ENCODE data around the gene NFIX. TPM values are rescaled to one million over a fixed set of nuclear protein-coding genes. Genes with fewer than 3 reads are reported as not detected.

The NFIX gene
- total and polyA plus RNA-seq, 9 of the 15 experiments (the other 6 are each of a cell fraction or from before 2014, with no cell fraction given), result 0.28 to 26.8 (median 5.4) TPM

GRCh38 chr19:13079542-13079986 lies 84.3 kb downstream of the NFIX start (continued):
- no peak for TF ChIP-seq POLR3A (IDR thresholded peaks at IDR 0.05; ENCODE audit: borderline replicate concordance, extremely low read depth, insufficient read depth, insufficient read length)
- no peak for TF ChIP-seq ZNF780A (CRISPR knock-in tag; IDR thresholded peaks at IDR 0.05)
- no peak for TF ChIP-seq PRMT5 (CRISPR knock-in tag; IDR thresholded peaks at IDR 0.05)
- TF ChIP-seq XRCC5 (IDR thresholded peaks at IDR 0.05; ENCODE audit: low read depth, low read length), result no peak
- peak; percentile 64; the same call in 1 of the 2 replicates for TF ChIP-seq DPF2 (IDR thresholded peaks at IDR 0.05)
- TF ChIP-seq SIN3A (IDR thresholded peaks at IDR 0.05; ENCODE audit: borderline replicate concordance in 2 of 2, control insufficient read depth in 1 of 2, low read depth in 2 of 2, low read length in 2 of 2), result 0 out of 4 replicates have a peak, but pooled peaks of 1 of the 2 experiments have one; percentile 28
- no peak for TF ChIP-seq HNRNPK (IDR thresholded peaks at IDR 0.05; ENCODE audit: low read depth, low read length, poor library complexity, severe bottlenecking)
- TF ChIP-seq LEF1 (IDR thresholded peaks at IDR 0.05), result peak; percentile 74; the same call in 1 of the 2 replicates
- TF ChIP-seq SNRNP70 (optimal IDR thresholded peaks at IDR 0.05; ENCODE audit: low read depth, low read length), result no peak
- no peak for TF ChIP-seq KDM2B (CRISPR knock-in tag; IDR thresholded peaks at IDR 0.05)
- TF ChIP-seq ZFX (CRISPR knock-in tag; IDR thresholded peaks at IDR 0.05), result peak; percentile 52
- TF ChIP-seq E2F5 (CRISPR knock-in tag; IDR thresholded peaks at IDR 0.05), result no peak
- no peak for TF ChIP-seq PATZ1 (CRISPR knock-in tag; IDR thresholded peaks at IDR 0.05; ENCODE audit: borderline replicate concordance)
- TF ChIP-seq MTA1 (IDR thresholded peaks at IDR 0.05; ENCODE audit: borderline replicate concordance), result no peak
- no peak for TF ChIP-seq FOXM1 (IDR thresholded peaks at IDR 0.05; ENCODE audit: low read depth)
- TF ChIP-seq FOXM1 (CRISPR knock-in tag; IDR thresholded peaks at IDR 0.05; ENCODE audit: low read depth), result no peak
- TF ChIP-seq ZNF766 (CRISPR knock-in tag; conservative IDR thresholded peaks at IDR 0.05), result peak; percentile 65
- TF ChIP-seq POLR2AphosphoS2 (IDR thresholded peaks at IDR 0.05; ENCODE audit: low read length), result no peak
- peak; percentile 17; the same call in 1 of the 2 replicates for TF ChIP-seq BHLHE40 (IDR thresholded peaks at IDR 0.05; ENCODE audit: low read length)
- no peak for TF ChIP-seq TGIF2 (CRISPR knock-in tag; IDR thresholded peaks at IDR 0.05)
- no peak for TF ChIP-seq GTF2E2 (tag; IDR thresholded peaks at IDR 0.05)
- TF ChIP-seq DNMT1 (IDR thresholded peaks at IDR 0.05), result no peak
- TF ChIP-seq ELK3 (CRISPR knock-in tag; IDR thresholded peaks at IDR 0.05), result no peak
- no peak for TF ChIP-seq MTA2 (IDR thresholded peaks at IDR 0.05; ENCODE audit: low read depth)
- no peak for TF ChIP-seq ZNF274 (IDR thresholded peaks at IDR 0.05; ENCODE audit: borderline replicate concordance, low read depth, low read length)
- TF ChIP-seq ZNF644 (tag; IDR thresholded peaks at IDR 0.05; ENCODE audit: low read depth), result peak; percentile 53; the same call in 1 of the 2 replicates
- no peak for TF ChIP-seq E2F3 (CRISPR knock-in tag; IDR thresholded peaks at IDR 0.05)
- peak; percentile 70 for TF ChIP-seq HDGF (IDR thresholded peaks at IDR 0.05)
- no peak for TF ChIP-seq ZFPM2 (CRISPR knock-in tag; IDR thresholded peaks at IDR 0.05)
- peak; percentile 85 for TF ChIP-seq EP400 (IDR thresholded peaks at IDR 0.05)
